Measurements from ENCODE around the gene ECT2L. TPM values are rescaled to one million over a fixed set of nuclear protein-coding genes. Genes with fewer than 3 reads are reported as not detected.

ECT2L gene
- total RNA-seq, 1 experiment from 2014 or later = not detected

- no peaks in the 10 kb centered on the region for H3K4me1 ChIP-seq (ENCODE audit: insufficient read depth, low read length, poor library complexity, severe bottlenecking)
- POLR2A ChIA-PET (ENCODE audit: low non-redundant PET) = no interaction called here
- CTCF ChIA-PET = no interaction called here
- H3K36me3 ChIP-seq (ENCODE audit: insufficient read depth, low read length, poor library complexity, severe bottlenecking) = no peaks in the 10 kb centered on the region
- no peak for DNase-seq (ENCODE audit: low spot score)
- no peaks in the 10 kb centered on the region for H3K9me3 ChIP-seq (ENCODE audit: low read depth, low read length, poor library complexity, severe bottlenecking)
- no peak overlapping the region for H3K27ac ChIP-seq (ENCODE audit: low read depth, low read length, poor library complexity, severe bottlenecking)
- TF ChIP-seq CTCF (conservative IDR thresholded peaks at IDR 0.05; ENCODE audit: low read depth, low read length) (no peak), EZH2 (IDR thresholded peaks at IDR 0.05; ENCODE audit: borderline replicate concordance, low read depth, low read length, poor library complexity, severe bottlenecking) (no peak)
- no peaks in the 10 kb centered on the region for H3K27me3 ChIP-seq (replicated peaks; ENCODE audit: insufficient read depth, low read depth, low read length, poor library complexity)
- intact Hi-C loops (cut with micrococcal nuclease; ENCODE audit: unreplicated experiment) = no loop called here
- H3K4me3 ChIP-seq (ENCODE audit: low read depth, low read length, poor library complexity, severe bottlenecking) = no peak overlapping the region
- BruUV-seq (replicated peaks) = no TSS peak
These were observed 9.9 kb upstream of the ECT2L start for GRCh38 chr6:138785980-138786379.

- Histone ChIP-seq H3K27ac (ENCODE audit: low read depth, low read length, poor library complexity, severe bottlenecking) (no peak overlapping the region), H3K4me1 (ENCODE audit: insufficient read depth, low read length, poor library complexity, severe bottlenecking) (no peaks in the 10 kb centered on the region), H3K4me3 (ENCODE audit: low read depth, low read length, poor library complexity, severe bottlenecking) (no peak overlapping the region), H3K27me3 (replicated peaks; ENCODE audit: insufficient read depth, low read depth, low read length, poor library complexity) (no peaks in the 10 kb centered on the region), H3K9me3 (ENCODE audit: low read depth, low read length, poor library complexity, severe bottlenecking) (no peaks in the 10 kb centered on the region), H3K36me3 (ENCODE audit: insufficient read depth, low read length, poor library complexity, severe bottlenecking) (no peaks in the 10 kb centered on the region)
- TF ChIP-seq EZH2 (IDR thresholded peaks at IDR 0.05; ENCODE audit: borderline replicate concordance, low read depth, low read length, poor library complexity, severe bottlenecking) (no peak), CTCF (conservative IDR thresholded peaks at IDR 0.05; ENCODE audit: low read depth, low read length) (no peak)
- ChIA-PET CTCF (no interaction called here), POLR2A (ENCODE audit: low non-redundant PET) (no interaction called here)
- BruUV-seq (replicated peaks) = no TSS peak
- intact Hi-C loops (cut with micrococcal nuclease; ENCODE audit: unreplicated experiment) = no loop called here
- no peak for DNase-seq (ENCODE audit: low spot score)
These were observed 8.7 kb upstream of the ECT2L start for GRCh38 chr6:138787138-138787537.

GRCh38 chr6:138796771-138797170, 884 bp downstream of the ECT2L start:
- CTCF ChIA-PET = no interaction called here

More at GRCh38 chr6:138796771-138797170, 884 bp downstream of the ECT2L start:
- TF ChIP-seq EZH2 (IDR thresholded peaks at IDR 0.05; ENCODE audit: borderline replicate concordance, low read depth, low read length, poor library complexity, severe bottlenecking) (no peak), CTCF (conservative IDR thresholded peaks at IDR 0.05; ENCODE audit: low read depth, low read length) (no peak)
- no peaks in the 10 kb centered on the region for H3K4me1 ChIP-seq (ENCODE audit: insufficient read depth, low read length, poor library complexity, severe bottlenecking)
- no peaks in the 10 kb centered on the region for H3K27me3 ChIP-seq (replicated peaks; ENCODE audit: insufficient read depth, low read depth, low read length, poor library complexity)
- POLR2A ChIA-PET (ENCODE audit: low non-redundant PET) = no interaction called here
- H3K27ac ChIP-seq (ENCODE audit: low read depth, low read length, poor library complexity, severe bottlenecking) = no peak overlapping the region
- no TSS peak for BruUV-seq (replicated peaks)
- no peak for DNase-seq (ENCODE audit: low spot score)
- intact Hi-C loops (cut with micrococcal nuclease; ENCODE audit: unreplicated experiment) = no loop called here
- no peak overlapping the region for H3K4me3 ChIP-seq (ENCODE audit: low read depth, low read length, poor library complexity, severe bottlenecking)
- H3K36me3 ChIP-seq (ENCODE audit: insufficient read depth, low read length, poor library complexity, severe bottlenecking) = no peaks in the 10 kb centered on the region
- no peaks in the 10 kb centered on the region for H3K9me3 ChIP-seq (ENCODE audit: low read depth, low read length, poor library complexity, severe bottlenecking)
